ENCODE results near the gene PI4K2A. TPM values are rescaled to one million over a fixed set of nuclear protein-coding genes. Genes with fewer than 3 reads are reported as not detected.

PI4K2A gene
- total and polyA plus RNA-seq, 2 of the 13 experiments (the other 11 are each of a cell fraction or from before 2014, with no cell fraction given): 10.9 to 14.3 TPM

DNA sequence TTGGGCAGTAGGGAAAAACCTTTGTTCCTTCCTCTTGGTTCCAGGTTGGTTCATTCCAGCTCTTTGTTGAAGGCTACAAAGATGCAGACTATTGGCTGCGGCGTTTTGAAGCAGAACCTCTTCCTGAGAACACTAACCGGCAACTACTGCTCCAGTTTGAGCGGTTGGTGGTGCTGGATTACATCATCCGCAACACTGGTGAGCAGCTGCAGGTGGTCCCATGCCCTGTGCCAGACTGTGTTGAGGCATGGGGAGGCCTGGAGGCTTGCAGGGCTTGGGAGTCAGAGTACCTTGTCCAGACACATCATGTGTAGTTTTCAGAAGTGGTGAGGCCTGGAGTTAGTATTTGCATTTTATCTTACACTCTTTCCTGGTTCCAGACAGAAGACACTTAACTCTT, 16.3 kb downstream of the PI4K2A start (continued):
- TF ChIP-seq, protein P1, sequence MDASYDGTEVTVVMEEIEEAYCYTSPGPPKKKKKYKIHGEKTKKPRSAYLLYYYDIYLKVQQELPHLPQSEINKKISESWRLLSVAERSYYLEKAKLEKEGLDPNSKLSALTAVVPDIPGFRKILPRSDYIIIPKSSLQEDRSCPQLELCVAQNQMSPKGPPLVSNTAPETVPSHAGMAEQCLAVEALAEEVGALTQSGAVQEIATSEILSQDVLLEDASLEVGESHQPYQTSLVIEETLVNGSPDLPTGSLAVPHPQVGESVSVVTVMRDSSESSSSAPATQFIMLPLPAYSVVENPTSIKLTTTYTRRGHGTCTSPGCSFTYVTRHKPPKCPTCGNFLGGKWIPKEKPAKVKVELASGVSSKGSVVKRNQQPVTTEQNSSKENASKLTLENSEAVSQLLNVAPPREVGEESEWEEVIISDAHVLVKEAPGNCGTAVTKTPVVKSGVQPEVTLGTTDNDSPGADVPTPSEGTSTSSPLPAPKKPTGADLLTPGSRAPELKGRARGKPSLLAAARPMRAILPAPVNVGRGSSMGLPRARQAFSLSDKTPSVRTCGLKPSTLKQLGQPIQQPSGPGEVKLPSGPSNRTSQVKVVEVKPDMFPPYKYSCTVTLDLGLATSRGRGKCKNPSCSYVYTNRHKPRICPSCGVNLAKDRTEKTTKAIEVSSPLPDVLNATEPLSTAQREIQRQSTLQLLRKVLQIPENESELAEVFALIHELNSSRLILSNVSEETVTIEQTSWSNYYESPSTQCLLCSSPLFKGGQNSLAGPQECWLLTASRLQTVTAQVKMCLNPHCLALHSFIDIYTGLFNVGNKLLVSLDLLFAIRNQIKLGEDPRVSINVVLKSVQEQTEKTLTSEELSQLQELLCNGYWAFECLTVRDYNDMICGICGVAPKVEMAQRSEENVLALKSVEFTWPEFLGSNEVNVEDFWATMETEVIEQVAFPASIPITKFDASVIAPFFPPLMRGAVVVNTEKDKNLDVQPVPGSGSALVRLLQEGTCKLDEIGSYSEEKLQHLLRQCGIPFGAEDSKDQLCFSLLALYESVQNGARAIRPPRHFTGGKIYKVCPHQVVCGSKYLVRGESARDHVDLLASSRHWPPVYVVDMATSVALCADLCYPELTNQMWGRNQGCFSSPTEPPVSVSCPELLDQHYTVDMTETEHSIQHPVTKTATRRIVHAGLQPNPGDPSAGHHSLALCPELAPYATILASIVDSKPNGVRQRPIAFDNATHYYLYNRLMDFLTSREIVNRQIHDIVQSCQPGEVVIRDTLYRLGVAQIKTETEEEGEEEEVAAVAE (CRISPR knock-in tag; IDR thresholded peaks at IDR 0.05; ENCODE audit: borderline replicate concordance): no peak
- TF ChIP-seq ZNF432 (CRISPR knock-in tag; IDR thresholded peaks at IDR 0.05; ENCODE audit: borderline replicate concordance) (no peak), AGO2 (optimal IDR thresholded peaks at IDR 0.05; ENCODE audit: low read depth, low read length) (no peak), ZKSCAN1 (IDR thresholded peaks at IDR 0.05; ENCODE audit: low read length) (no peak), POGZ (CRISPR knock-in tag; IDR thresholded peaks at IDR 0.05) (no peak), ETV5 (CRISPR knock-in tag; IDR thresholded peaks at IDR 0.05; ENCODE audit: borderline replicate concordance) (no peak), CBX2 (IDR thresholded peaks at IDR 0.05; ENCODE audit: low read depth, low read length) (no peak), CBX2 (CRISPR knock-in tag; IDR thresholded peaks at IDR 0.05; ENCODE audit: low read depth) (no peak)
- TF ChIP-seq, protein P2, sequence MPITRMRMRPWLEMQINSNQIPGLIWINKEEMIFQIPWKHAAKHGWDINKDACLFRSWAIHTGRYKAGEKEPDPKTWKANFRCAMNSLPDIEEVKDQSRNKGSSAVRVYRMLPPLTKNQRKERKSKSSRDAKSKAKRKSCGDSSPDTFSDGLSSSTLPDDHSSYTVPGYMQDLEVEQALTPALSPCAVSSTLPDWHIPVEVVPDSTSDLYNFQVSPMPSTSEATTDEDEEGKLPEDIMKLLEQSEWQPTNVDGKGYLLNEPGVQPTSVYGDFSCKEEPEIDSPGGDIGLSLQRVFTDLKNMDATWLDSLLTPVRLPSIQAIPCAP (CRISPR knock-in tag; IDR thresholded peaks at IDR 0.05; ENCODE audit: low read depth): no peak
- TF ChIP-seq, protein P3, sequence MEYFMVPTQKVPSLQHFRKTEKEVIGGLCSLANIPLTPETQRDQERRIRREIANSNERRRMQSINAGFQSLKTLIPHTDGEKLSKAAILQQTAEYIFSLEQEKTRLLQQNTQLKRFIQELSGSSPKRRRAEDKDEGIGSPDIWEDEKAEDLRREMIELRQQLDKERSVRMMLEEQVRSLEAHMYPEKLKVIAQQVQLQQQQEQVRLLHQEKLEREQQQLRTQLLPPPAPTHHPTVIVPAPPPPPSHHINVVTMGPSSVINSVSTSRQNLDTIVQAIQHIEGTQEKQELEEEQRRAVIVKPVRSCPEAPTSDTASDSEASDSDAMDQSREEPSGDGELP (IDR thresholded peaks at IDR 0.05; ENCODE audit: borderline replicate concordance, low read depth): no peak
- TF ChIP-seq, protein P4, sequence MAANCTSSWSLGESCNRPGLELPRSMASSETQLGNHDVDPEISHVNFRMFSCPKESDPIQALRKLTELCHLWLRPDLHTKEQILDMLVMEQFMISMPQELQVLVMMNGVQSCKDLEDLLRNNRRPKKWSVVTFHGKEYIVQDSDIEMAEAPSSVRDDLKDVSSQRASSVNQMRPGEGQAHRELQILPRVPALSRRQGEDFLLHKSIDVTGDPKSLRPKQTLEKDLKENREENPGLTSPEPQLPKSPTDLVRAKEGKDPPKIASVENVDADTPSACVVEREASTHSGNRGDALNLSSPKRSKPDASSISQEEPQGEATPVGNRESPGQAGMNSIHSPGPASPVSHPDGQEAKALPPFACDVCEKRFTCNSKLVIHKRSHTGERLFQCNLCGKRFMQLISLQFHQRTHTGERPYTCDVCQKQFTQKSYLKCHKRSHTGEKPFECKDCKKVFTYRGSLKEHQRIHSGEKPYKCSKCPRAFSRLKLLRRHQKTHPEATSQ (CRISPR knock-in tag; IDR thresholded peaks at IDR 0.05; ENCODE audit: borderline replicate concordance): no peak
